HUES6 (cell line): Measurements from ENCODE around the gene RPL41.
"Not testable (repeated sequence)": the region's sequence is repeated elsewhere in the genome, so short reads cannot be mapped to it uniquely, and the experiment has no call there.

Source experiments
- H3K27ac ChIP-seq: 2 replicates; pipeline ENCODE4 v1.7.0; 2013; ENCODE audit warnings: low read depth, mild to moderate bottlenecking, low read length, inconsistent platforms
- H3K27me3 ChIP-seq: 2 replicates; pipeline ENCODE4 v1.6.1; 2013; ENCODE audit warnings: low read length; ENCODE audit not compliant: control insufficient read depth, insufficient read depth
- H3K36me3 ChIP-seq: 2 replicates; pipeline ENCODE4 v1.6.1; 2013; ENCODE audit warnings: low read length; ENCODE audit not compliant: control insufficient read depth, insufficient read depth
- H3K4me1 ChIP-seq: 2 replicates; pipeline ENCODE4 v1.6.1; 2013; ENCODE audit warnings: low read length; ENCODE audit not compliant: control insufficient read depth, insufficient read depth
- H3K4me3 ChIP-seq: 2 replicates; pipeline ENCODE4 v1.5.1; 2013; ENCODE audit warnings: low read depth, low read length
- H3K9ac ChIP-seq: one replicate; pipeline ENCODE4 v1.6.1; 2013; ENCODE audit warnings: mild to moderate bottlenecking, low read length
- H3K9me3 ChIP-seq: 2 replicates; pipeline ENCODE4 v1.6.1; 2013; ENCODE audit warnings: low read depth, low read length; ENCODE audit not compliant: control insufficient read depth, insufficient read depth

RPL41 gene

GRCh38 chr12:56156464-56157200 lies 40.2 kb downstream of the RPL41 start:
- peak overlapping the region; percentile 79; the same call in 1 of the 2 replicates for H3K27ac ChIP-seq
- H3K4me1 ChIP-seq = peaks cover 36% of the 10 kb centered on the region
- not testable (repeated sequence) for H3K9ac ChIP-seq, H3K9me3 ChIP-seq, H3K27me3 ChIP-seq
- peak overlapping the region; percentile 88 for H3K4me3 ChIP-seq
- H3K36me3 ChIP-seq = peaks cover 40% of the 10 kb centered on the region

DNA sequence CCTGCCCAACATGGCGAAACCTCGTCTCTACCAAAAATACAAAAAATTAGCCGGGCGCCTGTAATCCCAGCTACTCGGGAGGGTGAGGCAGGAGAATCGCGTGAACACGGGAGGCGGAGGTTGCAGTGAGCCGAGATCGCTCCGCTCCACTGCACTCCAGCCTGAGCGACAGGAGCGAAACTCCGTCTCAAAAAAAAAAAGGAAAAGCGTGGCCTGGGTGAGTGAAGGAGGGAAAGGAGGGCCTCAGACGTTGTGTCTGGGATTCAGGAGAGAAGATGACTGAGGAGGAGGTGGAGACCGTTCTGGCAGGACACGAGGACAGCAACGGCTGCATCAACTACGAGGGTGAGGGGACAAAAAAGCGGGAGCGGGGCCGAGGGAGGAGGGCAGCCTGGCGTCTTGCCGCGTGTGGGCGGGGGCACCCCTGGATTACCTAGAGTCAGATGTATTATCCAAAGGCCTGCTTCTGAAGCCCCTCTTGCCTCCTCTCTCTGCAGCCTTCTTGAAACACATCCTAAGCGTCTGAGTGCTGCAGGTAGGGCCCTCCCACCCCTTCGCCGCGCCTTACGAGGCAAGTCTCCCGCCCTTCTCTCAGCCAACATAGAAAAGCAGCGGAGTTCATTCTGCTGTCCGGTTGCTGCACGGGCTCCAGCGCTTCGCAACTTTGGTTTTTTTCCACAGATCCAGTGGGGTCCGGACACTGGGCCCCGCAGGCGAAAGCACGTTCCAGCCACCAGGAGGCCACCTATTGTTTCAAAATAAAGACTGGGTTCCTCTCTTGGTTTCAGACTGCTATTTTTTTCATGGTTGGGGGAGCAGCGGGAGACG lies 41.0 kb downstream of the RPL41 start:
- Histone ChIP-seq H3K36me3 (peaks cover 47% of the 10 kb centered on the region), H3K9me3 (no peaks in the 10 kb centered on the region), H3K27ac (peak overlapping the region; percentile 79), H3K27me3 (no peaks in the 10 kb centered on the region), H3K4me3 (peak overlapping the region; percentile 88), H3K4me1 (peaks cover 41% of the 10 kb centered on the region), H3K9ac (peak overlapping the region; percentile 98)

- Histone ChIP-seq H3K9ac (peak within 1 kb of the TSS; percentile 98), H3K9me3 (no peaks in the 10 kb centered on the region), H3K4me3 (peak within 1 kb of the TSS; percentile 88), H3K36me3 (peaks cover 56% of the 10 kb centered on the region), H3K27me3 (no peaks in the 10 kb centered on the region), H3K27ac (peak within 1 kb of the TSS; percentile 91), H3K4me1 (peaks cover 41% of the 10 kb centered on the region)
These were observed 41.8 kb downstream of the RPL41 start, which contains the start of gene MYL6 for GRCh38 chr12:56158029-56158925. MYL6 (plus strand) TSS chr12:56158359; CDS start chr12:56158402, 43 bp downstream.

- no peaks in the 10 kb centered on the region for H3K9me3 ChIP-seq
- no peaks in the 10 kb centered on the region for H3K27me3 ChIP-seq
- H3K36me3 ChIP-seq = peaks cover 63% of the 10 kb centered on the region
- H3K4me1 ChIP-seq = peaks cover 39% of the 10 kb centered on the region
- H3K27ac ChIP-seq = peak overlapping the region; percentile 91
- H3K9ac ChIP-seq = peak overlapping the region; percentile 98
- H3K4me3 ChIP-seq = peak overlapping the region; percentile 88
These were observed 42.6 kb downstream of the RPL41 start for GRCh38 chr12:56158926-56159461.

- Histone ChIP-seq H3K4me3 (peak overlapping the region; percentile 88), H3K27ac (peak overlapping the region; percentile 91; the same call in 1 of the 2 replicates), H3K27me3 (no peaks in the 10 kb centered on the region), H3K9ac (peak overlapping the region; percentile 98), H3K9me3 (no peaks in the 10 kb centered on the region), H3K4me1 (peaks cover 39% of the 10 kb centered on the region), H3K36me3 (peaks cover 68% of the 10 kb centered on the region)
These were observed 43.2 kb downstream of the RPL41 start for GRCh38 chr12:56159482-56160192.

- peak overlapping the region; percentile 98 for H3K9ac ChIP-seq
- H3K4me3 ChIP-seq = peak overlapping the region; percentile 88
- no peaks in the 10 kb centered on the region for H3K27me3 ChIP-seq
- H3K9me3 ChIP-seq = no peaks in the 10 kb centered on the region
- peaks cover 68% of the 10 kb centered on the region for H3K36me3 ChIP-seq
- 0 out of 2 replicates have a peak overlapping the region, but pooled peaks have one; percentile 91 for H3K27ac ChIP-seq
- H3K4me1 ChIP-seq = peaks cover 39% of the 10 kb centered on the region
These were observed 43.8 kb downstream of the RPL41 start for GRCh38 chr12:56160193-56160763.

DNA sequence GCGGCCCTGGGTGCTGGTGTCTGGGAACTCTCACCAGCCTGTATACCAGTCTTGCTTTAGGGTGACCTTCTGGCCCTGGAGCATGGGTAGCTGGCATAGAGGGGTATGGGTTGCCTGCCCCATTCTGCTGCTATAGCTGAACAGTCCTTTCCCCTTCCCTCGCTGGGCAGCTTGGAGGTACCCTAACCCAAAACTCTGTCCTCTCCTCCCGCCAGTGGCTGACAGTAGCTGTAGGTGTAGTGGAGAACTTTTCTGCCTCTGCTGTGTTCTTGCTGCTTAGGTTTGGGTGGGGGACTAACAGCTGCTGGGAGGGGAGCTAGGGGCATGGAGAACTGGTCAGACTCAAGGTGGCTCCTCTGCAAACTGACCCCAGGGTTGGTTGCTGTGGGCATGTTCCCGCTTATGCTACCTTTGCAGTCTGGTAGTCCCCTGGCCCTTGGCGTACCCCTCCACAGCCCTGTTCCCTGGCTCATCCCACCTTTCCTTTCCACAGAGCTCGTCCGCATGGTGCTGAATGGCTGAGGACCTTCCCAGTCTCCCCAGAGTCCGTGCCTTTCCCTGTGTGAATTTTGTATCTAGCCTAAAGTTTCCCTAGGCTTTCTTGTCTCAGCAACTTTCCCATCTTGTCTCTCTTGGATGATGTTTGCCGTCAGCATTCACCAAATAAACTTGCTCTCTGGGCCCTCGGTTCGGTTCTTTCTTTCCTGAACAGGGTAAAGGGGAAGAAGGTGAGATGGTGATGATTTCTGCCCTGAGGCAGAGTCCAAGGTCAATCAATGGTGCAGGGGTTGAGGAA lies 44.7 kb downstream of the RPL41 start:
- Histone ChIP-seq H3K9me3 (no peaks in the 10 kb centered on the region), H3K9ac (peak overlapping the region; percentile 98), H3K36me3 (peaks cover 69% of the 10 kb centered on the region), H3K27ac (no peak overlapping the region), H3K4me3 (peak overlapping the region; percentile 88; the same call in 1 of the 2 replicates), H3K27me3 (no peaks in the 10 kb centered on the region), H3K4me1 (peaks cover 39% of the 10 kb centered on the region)

DNA sequence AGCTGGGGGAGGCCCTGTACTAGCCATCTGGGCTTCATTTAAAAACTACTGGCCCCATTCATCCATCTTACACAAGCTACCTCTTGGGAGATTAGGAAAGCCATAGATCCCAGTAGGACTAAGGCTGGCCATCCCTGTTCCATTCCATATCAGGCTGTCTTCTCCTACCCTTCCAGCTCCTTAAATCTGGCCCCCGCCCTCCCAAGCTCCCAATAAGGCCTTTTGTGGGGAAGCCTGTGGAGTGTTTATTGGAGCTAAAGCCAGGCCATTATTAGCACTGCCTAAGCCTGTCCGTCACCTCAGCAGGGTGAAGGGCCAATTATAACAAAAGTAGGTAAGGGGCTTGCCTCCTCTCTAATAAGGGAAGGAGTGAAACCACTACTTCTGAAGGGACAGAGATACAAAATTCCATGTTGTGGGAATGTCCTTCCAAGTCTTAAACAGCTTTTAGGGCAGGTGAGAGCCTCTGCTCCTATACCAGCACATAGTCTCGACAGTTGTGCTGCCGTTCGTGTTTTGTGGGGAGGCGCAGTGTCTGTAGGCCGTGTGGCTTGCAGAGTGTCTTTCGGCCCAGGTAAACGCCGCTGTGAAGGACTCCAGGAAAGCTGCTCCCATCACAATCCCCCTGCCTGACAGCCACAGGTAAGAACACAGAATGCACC lies 45.4 kb downstream of the RPL41 start:
- no peaks in the 10 kb centered on the region for H3K27me3 ChIP-seq
- no peak overlapping the region for H3K4me3 ChIP-seq
- H3K9ac ChIP-seq = no peak overlapping the region
- H3K9me3 ChIP-seq = no peaks in the 10 kb centered on the region
- peaks cover 39% of the 10 kb centered on the region for H3K4me1 ChIP-seq
- peaks cover 75% of the 10 kb centered on the region for H3K36me3 ChIP-seq
- no peak overlapping the region for H3K27ac ChIP-seq
